DOHH2 (cell line): ENCODE results near the gene FAM184B.

ENCODE experiments used
- EZH2phosphoT487 ChIP-seq: fragments of 200-600 bp; sonication (generic); IDR thresholded peaks from 2 replicates; pipeline ENCODE4 v1.6.1; 2017; ENCODE audit warnings: borderline replicate concordance, mild to moderate bottlenecking, antibody characterized with exemption, low read length, moderate library complexity, mixed read lengths
- TF ChIP-seq, protein P1 (sequence below): fragments of 200-600 bp; sonication (generic); IDR thresholded peaks from one replicate; pipeline ENCODE4 v1.5.1; 2014; ENCODE audit warnings: antibody characterized with exemption, mild to moderate bottlenecking, low read depth, low read length; ENCODE audit not compliant: poor library complexity, severe bottlenecking

DNA sequence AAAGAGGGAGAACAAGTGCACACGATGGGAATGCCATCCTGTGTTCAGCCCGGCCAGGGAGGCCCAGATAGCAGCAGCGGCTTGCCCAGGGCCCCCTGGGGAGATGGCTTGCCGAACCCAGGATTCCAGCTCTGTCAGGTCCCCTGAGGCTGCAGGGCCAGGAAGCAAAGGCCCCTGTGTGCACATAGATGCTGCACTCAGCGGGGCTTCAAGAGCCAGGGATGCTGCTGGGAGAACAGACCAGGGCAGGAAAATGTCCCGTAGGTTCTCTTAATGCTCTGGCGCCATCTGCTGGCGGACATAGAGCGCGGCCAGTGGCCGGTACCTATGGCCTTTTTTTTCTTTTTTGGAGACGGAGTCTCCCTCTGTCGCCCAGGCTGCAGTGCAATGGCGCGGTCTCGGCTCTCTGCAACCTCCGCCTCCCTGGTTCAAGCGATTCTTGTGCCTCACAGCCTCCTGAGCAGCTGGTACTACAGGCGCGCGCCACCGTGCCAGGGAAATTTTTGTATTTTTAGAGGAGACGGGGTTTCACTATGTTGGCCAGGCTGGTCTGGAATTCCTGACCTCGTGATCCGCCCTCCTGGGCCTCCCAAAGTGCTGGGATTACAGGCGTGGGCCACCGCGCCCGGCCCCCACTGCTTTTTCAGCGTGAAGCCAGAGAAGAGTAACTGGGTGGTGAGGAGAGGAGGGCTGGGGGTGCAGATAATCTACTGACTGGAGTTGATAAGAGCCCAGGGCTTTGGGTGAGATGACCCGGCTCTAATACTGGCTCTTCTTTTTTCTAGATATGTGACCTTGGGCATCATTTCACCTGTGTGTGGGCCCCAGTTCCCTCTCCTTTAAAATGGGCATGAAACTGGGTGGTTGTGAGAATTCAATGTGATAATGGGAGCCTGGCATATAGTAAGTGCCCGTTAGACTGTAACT is 144.5 kb downstream of the FAM184B start:
- TF ChIP-seq, protein P1, sequence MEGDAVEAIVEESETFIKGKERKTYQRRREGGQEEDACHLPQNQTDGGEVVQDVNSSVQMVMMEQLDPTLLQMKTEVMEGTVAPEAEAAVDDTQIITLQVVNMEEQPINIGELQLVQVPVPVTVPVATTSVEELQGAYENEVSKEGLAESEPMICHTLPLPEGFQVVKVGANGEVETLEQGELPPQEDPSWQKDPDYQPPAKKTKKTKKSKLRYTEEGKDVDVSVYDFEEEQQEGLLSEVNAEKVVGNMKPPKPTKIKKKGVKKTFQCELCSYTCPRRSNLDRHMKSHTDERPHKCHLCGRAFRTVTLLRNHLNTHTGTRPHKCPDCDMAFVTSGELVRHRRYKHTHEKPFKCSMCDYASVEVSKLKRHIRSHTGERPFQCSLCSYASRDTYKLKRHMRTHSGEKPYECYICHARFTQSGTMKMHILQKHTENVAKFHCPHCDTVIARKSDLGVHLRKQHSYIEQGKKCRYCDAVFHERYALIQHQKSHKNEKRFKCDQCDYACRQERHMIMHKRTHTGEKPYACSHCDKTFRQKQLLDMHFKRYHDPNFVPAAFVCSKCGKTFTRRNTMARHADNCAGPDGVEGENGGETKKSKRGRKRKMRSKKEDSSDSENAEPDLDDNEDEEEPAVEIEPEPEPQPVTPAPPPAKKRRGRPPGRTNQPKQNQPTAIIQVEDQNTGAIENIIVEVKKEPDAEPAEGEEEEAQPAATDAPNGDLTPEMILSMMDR: peak; percentile 88
- no peak for TF ChIP-seq EZH2phosphoT487
